HG02610 (cell line): ENCODE data around the gene DNTT.
A peak's percentile ranks its signal among the peaks of the same experiment; 100 is the strongest.
"Not testable (repeated sequence)": the region's sequence is repeated elsewhere in the genome, so short reads cannot be mapped to it uniquely, and the experiment has no call there.

Experiments
- ATAC-seq: cut with Tn5 transposase; IDR thresholded peaks from one replicate; pipeline ENCODE4 v1.9.1; 2021; ENCODE audit warnings: mild to moderate bottlenecking, moderate library complexity; ENCODE audit not compliant: unreplicated experiment

The DNTT gene

DNA sequence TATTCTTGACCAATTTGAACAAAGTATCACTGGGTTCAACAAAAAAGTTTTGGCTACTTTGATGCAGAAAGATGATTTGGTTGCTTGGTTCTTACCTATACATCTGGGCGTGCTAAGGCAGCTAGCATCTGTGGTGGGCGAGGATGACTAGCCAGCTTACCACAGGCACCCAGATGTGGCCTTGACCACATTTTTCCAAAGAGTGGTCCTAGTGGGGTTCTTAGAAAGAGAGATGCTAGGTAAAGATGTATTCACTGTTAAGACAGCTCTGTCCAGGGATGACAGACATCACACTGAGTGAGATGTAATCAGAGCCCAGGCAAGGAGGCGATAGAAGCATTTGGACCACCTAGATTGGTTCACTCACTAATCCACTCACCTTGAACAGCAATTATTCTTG lies 785 bp downstream of the DNTT start:
- no peak for ATAC-seq

DNA sequence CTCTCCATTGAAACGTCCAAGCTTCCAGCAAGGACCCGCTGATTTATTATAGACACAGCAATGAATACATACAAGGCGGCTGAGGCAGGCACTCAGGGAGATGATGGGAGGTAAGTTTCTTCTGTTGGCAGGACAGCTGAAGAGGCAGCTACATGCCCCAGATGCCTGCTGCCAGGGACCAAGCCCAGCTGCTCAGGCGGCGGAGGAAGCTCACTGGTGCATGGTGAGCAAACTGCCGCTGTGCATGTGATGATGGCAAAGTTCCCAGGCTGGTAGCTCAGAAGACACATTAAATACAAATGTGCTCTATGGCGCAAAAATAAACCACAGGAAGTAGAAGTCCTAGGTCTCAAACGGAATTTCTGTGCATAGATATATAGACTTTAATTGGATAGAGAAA lies 2.3 kb downstream of the DNTT start:
- no peak for ATAC-seq

DNA sequence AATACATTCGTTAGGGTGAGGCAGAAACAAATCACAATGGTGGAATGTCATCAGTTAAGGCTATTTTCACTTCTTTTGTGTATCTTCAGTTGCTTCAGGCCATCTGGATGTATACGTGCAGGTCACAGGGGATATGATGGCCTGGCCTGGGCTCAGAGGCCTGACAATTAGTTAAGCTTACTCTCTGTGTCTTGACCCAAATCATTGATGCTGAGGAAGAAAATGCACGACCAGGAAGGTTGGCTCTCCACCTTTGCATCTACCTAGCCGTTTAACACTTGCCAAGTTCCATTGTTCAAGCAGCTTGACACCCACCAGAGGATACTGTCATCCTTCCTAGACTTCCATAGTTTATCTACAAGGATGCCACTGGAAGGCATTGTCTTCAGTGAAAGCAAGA lies 4.6 kb downstream of the DNTT start:
- ATAC-seq, result not testable (repeated sequence)

DNA sequence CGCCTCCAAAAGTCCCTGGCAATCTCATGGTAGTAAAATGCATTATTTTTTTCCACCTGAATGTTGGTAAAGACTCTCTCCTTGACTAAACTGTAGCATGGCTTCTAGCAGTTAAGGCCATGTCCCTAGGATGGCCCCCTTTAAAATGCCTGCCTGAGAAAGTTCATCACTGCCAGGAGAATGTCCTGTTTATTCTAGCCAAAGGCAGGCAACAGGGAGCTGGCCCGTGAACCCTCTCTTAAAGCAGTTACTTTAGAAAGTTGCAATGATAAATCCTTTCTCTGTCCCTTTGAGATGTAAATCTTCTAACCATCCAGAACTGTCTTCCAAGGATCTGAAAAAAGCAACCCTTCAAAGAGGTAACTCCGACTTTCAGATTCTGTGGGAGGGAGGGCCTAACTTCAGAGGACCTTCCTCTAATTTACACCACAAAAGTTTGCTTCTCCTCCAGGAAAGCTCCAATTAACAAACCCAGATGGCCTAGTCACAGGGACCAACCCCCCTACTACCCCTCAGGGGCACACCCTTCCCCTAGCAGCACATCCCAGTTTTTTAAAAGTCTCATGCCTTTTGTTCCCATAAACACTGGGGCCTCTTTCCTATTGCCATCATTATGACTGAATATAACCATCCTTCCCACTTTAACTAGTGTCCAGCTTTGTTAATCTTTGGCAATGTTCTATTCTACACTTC lies 5.5 kb downstream of the DNTT start:
- ATAC-seq, result no peak

DNA sequence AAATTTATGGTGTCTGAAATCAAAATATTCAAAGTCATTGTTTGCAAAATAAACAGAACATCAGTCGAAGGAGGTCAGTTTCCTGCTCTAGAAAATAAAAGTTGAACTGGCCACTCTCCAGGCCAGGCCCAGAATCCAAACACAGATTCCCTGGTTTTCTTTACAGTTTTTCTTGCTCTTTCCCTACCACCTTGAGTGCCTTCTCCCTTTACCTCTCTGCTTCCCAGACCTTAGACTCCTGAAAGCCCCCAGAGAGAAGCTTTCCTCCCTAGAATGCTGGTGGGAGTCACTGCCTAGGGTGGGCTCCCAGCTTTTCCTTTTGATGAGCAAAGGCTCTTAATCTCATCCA lies 6.1 kb downstream of the DNTT start:
- ATAC-seq, result no peak

DNA sequence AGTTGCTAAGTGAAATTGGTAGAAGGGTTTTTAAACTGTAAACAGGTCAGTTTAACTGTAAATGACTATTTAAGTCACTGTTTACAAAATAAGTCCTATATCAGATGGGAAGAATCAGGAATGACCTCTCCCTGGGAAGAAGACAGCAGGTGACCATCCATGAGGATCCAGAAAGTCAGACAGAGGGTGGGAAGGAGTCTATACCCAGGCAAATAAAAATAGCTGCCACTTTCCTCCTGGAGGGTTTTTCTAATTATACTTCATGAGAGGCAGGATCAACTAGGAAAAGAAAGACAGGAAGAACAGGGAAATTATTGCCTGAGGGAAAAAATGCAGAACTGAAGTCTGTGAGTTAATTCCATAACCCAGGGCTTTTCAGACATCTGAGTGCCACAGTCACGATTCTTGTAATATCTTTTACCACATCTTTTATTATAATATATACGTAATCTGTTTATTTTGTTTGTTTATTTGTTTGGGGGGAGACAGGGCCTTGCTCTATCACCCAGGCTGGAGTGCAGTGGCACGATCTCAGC lies 7.0 kb downstream of the DNTT start:
- ATAC-seq, result no peak

DNA sequence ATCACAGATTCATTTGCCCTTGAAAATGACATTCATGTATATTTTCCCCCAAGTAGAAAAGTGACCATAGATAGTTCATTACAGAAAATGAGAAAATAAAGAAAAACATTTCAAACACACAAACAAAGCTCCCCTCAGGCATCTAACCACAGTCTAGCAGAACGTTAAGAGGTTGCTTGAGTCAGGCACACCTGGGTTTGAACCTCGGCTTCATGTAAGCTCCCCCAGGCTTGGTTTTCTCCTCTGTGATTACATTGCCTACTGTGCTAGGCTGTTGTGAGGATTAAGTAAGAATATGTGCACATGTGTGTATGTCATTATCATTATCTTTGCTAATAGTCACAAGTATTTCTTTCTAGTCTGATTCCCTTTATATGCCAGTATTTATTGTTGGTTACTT lies 9.1 kb downstream of the DNTT start:
- ATAC-seq, result no peak

DNA sequence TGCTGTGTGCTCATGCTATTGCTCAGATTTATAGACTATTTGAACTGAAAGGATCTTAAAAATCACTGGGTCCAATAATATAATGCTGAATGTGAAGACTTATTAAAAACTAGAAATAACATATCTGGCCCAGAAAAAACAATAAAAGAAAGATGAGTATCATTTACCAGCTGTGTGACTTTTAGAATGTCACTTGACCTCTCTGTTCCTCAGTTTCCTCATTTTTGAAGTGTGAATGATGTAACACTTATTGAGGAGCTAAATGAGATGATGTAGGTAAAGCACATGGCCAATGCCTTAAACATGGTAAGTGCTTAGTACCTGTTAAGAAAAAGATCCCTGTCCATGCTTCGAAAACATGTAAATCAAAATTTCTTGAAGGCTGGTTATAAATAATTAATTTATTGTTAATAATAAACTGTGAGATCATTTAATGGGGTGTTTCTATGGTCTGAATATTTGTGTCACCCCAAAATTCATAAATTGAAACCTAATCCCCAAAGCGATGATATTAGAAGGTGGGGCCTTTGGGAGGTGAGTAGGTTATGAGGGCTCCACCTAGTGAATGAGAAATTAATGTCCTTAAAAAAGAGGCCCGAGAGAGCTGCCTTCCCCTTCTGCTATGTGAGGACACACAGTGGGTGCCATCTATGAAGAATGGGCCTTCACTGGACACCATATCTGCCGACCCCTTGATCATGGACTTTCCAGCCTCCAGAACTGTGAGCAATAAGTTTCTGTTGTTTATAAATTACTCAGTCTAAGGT lies 13.0 kb downstream of the DNTT start:
- ATAC-seq, result no peak

DNA sequence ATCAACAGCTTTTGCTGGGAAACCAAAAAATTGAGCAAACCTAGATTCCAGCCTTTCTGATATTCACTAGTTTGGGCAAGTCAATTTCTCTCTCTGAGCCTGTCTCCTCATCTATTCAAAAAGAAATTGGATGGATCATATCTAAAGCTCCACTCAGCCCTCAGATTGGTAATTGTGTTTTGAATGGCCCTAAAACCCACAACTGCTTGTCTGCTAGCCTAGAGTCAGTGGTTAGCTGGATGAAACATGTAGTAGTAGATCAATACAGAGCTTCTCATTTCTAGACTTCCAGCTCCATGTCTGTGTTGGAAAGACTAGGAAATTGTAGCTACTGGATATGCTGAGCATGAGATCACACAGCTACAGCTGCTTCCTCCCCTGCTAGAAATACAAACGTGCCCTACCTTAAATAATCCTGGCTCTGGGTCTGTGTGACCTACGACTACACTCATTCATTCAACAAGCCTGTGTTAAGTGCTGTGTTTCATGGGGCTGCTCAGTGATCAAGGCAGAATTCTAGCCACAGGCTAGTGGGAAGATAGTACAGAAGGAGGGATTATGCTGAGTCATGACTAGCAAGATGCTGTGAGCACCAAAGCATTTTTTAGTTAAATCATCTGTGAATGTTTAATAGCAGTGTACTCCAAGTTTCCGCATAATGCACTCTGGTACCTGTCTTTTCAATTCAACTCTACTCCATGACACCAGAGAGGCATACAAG lies 15.7 kb downstream of the DNTT start:
- no peak for ATAC-seq

DNA sequence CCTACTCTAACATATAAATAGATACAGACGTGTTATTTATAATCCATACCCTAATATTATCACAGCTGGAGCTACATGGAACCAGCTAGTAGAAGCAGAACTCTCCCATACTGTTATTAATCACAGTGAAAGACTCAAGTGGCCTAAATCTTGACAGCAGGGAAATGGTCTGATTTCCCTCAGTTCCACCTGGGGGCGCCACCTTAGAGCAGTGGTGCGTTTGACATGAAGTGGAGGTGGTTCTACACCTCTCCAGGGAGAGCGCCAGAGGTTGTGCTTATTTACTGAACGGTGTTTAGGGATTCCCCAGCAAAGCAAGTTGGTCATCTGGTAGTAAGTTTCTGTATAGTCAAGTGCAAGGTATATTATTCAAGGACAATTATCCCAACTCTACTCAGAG lies 17.6 kb downstream of the DNTT start:
- no peak for ATAC-seq

DNA sequence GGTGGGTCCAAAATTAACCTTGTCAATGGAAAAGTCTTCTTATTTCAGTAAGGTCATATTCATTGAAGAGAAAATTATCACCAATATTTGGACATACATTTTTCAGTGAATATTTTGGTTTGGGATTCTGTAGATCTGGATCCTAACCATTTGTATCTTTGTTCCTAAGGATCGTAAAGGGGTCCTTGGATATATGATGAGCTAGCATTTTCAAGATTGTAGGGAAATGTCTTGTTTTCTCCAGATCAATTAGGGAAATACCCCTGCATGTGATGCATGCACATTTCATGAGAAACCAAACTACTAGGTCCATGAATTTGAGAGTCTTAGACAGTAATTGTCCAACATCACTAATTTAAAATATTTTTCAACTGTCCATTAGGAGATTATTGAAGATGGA lies 18.0 kb downstream of the DNTT start:
- no peak for ATAC-seq

DNA sequence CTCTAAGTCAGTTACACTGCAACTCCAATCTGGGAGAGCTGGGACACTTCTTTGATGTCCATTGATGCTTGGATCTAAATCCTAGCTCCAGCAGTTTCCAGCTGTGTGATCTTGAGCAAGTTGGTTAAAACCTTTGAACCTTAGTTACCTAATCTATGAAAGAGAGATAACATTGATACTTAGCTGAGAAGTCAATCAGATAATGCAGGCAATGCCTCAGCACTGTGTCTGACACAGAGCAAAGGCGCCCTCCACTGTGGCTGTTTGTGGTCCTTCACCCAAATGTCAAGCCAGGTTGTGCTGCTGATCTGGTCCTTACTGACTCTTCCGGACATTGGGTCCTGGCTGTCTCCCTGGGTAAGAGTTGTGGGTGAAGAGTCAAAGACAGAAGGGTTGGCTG lies 20.2 kb downstream of the DNTT start:
- ATAC-seq, result no peak

DNA sequence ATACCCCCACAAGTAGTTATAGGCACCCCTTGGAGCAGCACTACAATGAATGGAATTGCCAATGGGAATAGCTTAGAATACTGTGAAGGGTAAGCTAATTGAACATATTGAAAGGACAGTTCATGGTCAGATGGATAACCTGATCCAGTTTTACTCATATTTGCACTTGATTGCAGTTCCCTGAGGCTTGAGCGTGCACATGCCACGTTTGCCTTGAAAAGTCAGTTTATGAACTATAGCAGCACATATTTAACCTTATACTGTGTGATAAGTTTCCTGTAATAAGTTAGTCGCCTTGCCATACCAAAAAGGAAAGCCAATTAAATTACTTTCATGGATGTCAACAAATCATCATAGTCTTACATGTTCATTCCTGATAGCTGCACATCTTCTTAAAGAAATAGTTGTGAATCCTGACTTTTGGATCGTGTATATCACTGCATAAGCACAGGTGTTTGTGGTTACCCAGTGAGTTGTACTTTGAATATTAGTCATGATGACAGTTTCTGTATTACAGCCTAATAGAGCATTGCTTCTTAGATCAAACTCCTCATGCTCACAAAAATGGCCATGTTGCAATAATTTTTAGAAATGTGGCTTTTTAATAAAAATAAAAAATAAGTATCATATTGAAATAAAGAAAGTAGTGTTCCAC lies 21.6 kb downstream of the DNTT start:
- ATAC-seq, result peak; percentile 96

DNA sequence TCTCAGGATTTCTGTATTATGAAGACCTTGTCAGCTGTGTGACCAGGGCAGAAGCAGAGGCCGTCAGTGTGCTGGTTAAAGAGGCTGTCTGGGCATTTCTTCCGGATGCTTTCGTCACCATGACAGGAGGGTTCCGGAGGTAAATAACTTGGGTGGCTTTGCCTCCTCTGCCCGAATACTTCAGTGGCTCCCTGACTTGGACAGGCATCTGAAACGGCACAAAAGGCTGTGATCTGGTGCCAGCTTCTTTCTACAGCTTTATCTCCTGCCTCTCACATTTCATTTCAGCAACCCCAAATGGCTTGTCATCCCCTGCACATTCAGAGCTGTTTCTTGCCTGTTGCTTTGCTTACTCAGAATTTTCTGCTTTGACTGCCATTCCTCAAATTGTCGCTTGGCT lies 23.2 kb downstream of the DNTT start:
- no peak for ATAC-seq

DNA sequence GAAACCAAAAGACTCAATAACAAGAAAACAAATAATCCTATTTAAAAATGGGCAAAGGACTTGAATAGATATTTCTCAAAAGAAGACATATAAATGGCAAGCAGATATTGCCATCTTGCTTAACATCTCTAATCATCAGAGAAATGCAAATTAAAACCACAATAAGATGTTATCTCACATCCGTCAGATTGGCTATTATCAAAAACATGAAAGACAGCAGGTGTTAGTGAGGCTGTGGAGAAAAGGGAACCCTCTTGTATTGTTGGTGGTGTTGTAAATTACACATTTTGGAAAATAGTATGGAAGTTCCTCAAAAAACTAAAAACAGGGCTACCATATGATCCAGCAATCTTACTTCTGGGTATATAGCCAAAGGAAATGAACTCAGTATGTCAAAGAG lies 28.9 kb downstream of the DNTT start:
- no peak for ATAC-seq

DNA sequence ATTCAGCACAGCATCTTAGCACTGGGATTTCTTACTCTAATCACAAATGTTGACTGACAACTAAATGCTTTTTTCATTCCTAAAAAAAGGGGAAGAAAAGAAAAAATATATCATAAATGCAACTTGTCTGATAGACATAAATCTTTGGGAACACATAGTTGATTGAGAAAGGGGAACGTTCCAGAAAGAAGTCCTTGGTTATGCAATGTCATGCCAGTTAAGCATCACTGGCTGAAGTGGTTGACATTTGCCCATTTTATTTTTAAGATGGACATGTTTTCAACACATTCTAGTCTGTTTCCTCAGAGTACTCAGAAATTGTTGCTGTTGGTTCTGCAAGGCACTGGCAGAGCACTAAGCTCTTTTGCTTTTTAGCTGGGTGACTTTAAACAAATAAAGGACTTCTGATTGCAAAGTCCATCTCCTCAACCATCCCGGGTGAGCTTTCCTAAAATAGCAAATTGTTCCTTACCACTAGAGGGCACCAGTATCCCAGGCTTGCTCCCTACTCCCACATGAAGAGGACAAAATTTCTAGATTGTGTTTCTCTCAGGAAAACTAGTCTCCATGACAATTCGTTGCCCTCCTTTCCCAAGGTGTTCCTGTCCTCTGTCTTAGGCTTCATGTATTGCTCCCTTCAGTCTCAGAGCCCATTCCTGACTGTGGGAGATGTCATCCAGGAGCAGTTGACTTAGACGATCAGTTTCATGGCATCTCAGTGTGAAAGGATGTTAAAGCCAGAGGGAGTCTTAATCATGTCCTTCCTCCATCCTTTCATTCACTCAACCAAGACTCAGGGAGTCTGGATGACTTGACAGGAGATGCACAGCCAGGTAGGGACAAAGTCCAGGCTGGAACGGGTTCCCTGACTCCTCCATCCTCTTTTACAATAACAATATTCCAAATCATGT lies 30.6 kb downstream of the DNTT start:
- ATAC-seq, result no peak

DNA sequence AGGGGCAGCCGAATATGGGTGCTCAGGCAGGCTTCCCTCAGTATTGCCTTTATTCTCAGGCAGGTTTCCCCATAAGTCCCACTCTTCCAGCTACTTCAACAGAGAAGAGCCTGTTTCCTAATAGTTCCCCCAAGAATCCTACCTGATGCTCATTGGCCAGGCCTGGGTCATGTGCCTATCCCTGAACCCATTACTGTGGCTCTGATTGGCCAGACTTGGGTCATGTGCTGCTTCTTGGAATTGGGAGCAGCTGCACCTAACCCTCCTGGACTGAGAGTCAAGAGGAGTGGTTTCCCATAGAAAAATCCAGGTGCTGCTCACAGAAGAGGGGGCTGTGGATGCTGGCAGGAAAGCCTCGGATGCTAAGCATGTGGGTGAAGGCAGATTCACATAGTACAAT lies 32.9 kb downstream of the DNTT start:
- ATAC-seq, result no peak

DNA sequence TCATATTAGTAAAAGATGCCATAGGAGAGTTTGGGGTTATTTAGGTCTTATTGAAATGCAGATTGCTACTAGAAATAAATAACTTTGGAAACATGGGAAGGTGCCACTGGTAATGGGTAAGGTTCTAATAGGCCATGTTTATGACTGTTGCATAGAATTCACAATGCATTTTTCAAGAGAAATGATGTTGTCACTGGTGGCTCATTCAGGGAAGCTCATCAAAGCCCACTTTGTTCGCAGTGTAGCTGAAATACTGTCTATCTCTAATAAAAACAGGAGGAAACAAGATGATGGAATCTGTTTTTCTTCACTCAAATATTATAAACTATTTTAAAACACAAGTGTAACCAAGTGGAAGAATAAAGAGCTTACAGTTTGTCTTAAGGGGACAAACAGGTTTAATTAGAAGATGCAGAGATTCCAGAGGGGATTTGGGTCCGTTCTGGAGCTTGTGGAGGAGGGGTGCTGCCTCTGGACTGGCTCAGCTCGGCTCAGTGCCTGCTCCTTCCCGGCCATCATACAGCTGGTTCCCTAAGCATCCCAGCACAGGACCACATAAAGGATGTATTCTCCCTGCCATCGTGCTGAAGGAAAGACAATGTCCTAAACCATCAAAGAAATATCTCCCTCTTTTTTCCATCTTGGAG lies 34.2 kb downstream of the DNTT start:
- no peak for ATAC-seq

DNA sequence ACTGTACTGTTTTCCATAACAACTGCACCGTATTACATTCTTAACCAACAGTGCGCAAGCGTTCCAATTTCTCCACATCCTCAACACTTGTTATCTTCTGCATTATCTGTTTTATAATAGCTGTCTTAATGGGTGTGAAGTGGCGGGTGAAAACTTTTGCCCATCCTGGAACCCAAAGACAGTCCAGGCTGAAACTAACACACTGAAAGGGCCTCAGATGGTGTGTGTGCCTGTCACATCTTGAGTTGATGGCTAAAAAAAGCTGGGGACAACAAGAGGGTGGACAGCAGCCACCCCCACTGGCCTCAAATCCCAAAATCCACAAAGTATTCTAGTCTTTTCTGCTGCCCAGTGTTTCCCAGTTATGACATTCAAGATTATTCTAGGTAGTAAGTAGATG lies 35.1 kb downstream of the DNTT start:
- no peak for ATAC-seq
